Heart left ventricle (tissue), 13 donors: ENCODE data around the gene DYRK2.

ENCODE experiments used
- CTCF ChIP-seq, 12 donors: fragments of 200-600 bp; sonication (generic) in 4 of 12; IDR thresholded peaks; one replicate each; pipeline versions ENCODE4 v1.5.0 to v1.8.0; 2018 to 2022; ENCODE audit warnings: antibody characterized with exemption in 12 of 12, mild to moderate bottlenecking in 5 of 12
- POLR2A ChIP-seq, 2 donors: fragments of 450-650 bp; IDR thresholded peaks; one replicate each; pipeline ENCODE4 v1.6.1; 2017; ENCODE audit warnings: antibody characterized with exemption in 2 of 2, mild to moderate bottlenecking in 2 of 2, moderate library complexity in 2 of 2
- donor health status: ischemic (EF 13 %, LVEDD 7.1; RV severe dilation, severe dysfunction).
- donor health status: DM: no; HTN: yes; CAD: no.
- donor health status: DM: no; HTN: no; CAD: no.
- donor health status: ischemic (EF 25% LVEDD 6.9; RV normal size, moderate dysfunction).
- donor health status: ischemic (EF 25% LVEDD 5.7; RV mildly dilated, moderate dysfunction).
- donor health status: ischemic (EF 35%, LVEDD 5.7; RV mildly dilated, moderate dysfunction).
- donor health status: nonischemic (EF 11% LVEDD 7.7; RV severe dilation, severe dysfunction).
- donor health status: DM: yes; HTN: yes; CAD: no.
- donor health status: PGD.
- donor health status: ischemic (EF 29% LVEDD 5.4; RV normal size, mild dysfunction).
- donor health status: nonischemic (EF 23%, LVEDD 6.1; RV moderate dilation, normal function).

GRCh38 chr12:67647799-67648520 lies 585 bp upstream of the DYRK2 start:
- peak in 7 of 12 donors; percentile 23 to 45 (median 35) for TF ChIP-seq CTCF (IDR thresholded peaks at IDR 0.05)
- peak in 1 of 2 donors; percentile 22 for TF ChIP-seq POLR2A (IDR thresholded peaks at IDR 0.05)
